ENCODE results near the gene PARM1.

- TF ChIP-seq, protein P1, sequence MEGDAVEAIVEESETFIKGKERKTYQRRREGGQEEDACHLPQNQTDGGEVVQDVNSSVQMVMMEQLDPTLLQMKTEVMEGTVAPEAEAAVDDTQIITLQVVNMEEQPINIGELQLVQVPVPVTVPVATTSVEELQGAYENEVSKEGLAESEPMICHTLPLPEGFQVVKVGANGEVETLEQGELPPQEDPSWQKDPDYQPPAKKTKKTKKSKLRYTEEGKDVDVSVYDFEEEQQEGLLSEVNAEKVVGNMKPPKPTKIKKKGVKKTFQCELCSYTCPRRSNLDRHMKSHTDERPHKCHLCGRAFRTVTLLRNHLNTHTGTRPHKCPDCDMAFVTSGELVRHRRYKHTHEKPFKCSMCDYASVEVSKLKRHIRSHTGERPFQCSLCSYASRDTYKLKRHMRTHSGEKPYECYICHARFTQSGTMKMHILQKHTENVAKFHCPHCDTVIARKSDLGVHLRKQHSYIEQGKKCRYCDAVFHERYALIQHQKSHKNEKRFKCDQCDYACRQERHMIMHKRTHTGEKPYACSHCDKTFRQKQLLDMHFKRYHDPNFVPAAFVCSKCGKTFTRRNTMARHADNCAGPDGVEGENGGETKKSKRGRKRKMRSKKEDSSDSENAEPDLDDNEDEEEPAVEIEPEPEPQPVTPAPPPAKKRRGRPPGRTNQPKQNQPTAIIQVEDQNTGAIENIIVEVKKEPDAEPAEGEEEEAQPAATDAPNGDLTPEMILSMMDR (IDR thresholded peaks at IDR 0.05; ENCODE audit: insufficient read depth, low read length), result no peak
- no peak for TF ChIP-seq REST (IDR thresholded peaks at IDR 0.05; ENCODE audit: insufficient replicate concordance, low read depth)
- TF ChIP-seq POLR2AphosphoS5 (IDR thresholded peaks at IDR 0.05; ENCODE audit: low read depth), result no peak
- TF ChIP-seq SPI1 (IDR thresholded peaks at IDR 0.05; ENCODE audit: borderline replicate concordance, low read depth), result no peak
These were observed 12.2 kb upstream of the PARM1 start for GRCh38 chr4:74920704-74921103.
